AG09309 (cell line): ENCODE data around the gene CNTNAP2.

Source experiments
- DNase-seq: peaks from one replicate; pipeline ENCODE4 v3.0.0-alpha.2; 2010; ENCODE audit warnings: low read depth
- H3K4me3 ChIP-seq: 2 replicates; pipeline ENCODE4 v1.5.1; 2011; ENCODE audit warnings: mild to moderate bottlenecking, low read depth, low read length, moderate library complexity; ENCODE audit not compliant: control insufficient read depth
- CTCF ChIP-seq: IDR thresholded peaks from 2 replicates; pipeline ENCODE4 v1.5.1; 2011; ENCODE audit warnings: mild to moderate bottlenecking, low read depth, low read length, inconsistent platforms; ENCODE audit not compliant: insufficient read depth, control insufficient read depth; ENCODE audit errors: missing control alignments

Gene CNTNAP2

GRCh38 chr7:147859033-147859432 is 1742.4 kb downstream of the CNTNAP2 start:
- no peak overlapping the region for H3K4me3 ChIP-seq
- no peak for TF ChIP-seq CTCF
- no peak for DNase-seq

GRCh38 chr7:147859486-147859885 is 1742.9 kb downstream of the CNTNAP2 start:
- TF ChIP-seq CTCF: no peak
- no peak overlapping the region for H3K4me3 ChIP-seq

GRCh38 chr7:147861058-147861716 is 1744.6 kb downstream of the CNTNAP2 start:
- TF ChIP-seq CTCF: no peak
- peak; percentile 67 for DNase-seq
- H3K4me3 ChIP-seq: no peak overlapping the region

More at GRCh38 chr7:147859486-147859885, 1742.9 kb downstream of the CNTNAP2 start:
- DNase-seq: no peak

- no peak for TF ChIP-seq CTCF
- DNase-seq: no peak
- H3K4me3 ChIP-seq: no peak overlapping the region
These were observed 1745.3 kb downstream of the CNTNAP2 start for GRCh38 chr7:147861945-147862344.

GRCh38 chr7:147869456-147869855 is 1752.9 kb downstream of the CNTNAP2 start:
- no peak overlapping the region for H3K4me3 ChIP-seq
- DNase-seq: no peak
- TF ChIP-seq CTCF: no peak

- no peak for TF ChIP-seq CTCF
- DNase-seq: no peak
- no peak overlapping the region for H3K4me3 ChIP-seq
These were observed 1762.5 kb downstream of the CNTNAP2 start for GRCh38 chr7:147878912-147879661.
